ENCODE data around the gene SYNDIG1.

The SYNDIG1 gene

GRCh38 chr20:24694157-24694726 lies 224.8 kb downstream of the SYNDIG1 start:
- no peak for DNase-seq (ENCODE audit: low read depth)

- DNase-seq (ENCODE audit: low read depth) = no peak
Measured at GRCh38 chr20:24694727-24695528, 225.5 kb downstream of the SYNDIG1 start.

DNA sequence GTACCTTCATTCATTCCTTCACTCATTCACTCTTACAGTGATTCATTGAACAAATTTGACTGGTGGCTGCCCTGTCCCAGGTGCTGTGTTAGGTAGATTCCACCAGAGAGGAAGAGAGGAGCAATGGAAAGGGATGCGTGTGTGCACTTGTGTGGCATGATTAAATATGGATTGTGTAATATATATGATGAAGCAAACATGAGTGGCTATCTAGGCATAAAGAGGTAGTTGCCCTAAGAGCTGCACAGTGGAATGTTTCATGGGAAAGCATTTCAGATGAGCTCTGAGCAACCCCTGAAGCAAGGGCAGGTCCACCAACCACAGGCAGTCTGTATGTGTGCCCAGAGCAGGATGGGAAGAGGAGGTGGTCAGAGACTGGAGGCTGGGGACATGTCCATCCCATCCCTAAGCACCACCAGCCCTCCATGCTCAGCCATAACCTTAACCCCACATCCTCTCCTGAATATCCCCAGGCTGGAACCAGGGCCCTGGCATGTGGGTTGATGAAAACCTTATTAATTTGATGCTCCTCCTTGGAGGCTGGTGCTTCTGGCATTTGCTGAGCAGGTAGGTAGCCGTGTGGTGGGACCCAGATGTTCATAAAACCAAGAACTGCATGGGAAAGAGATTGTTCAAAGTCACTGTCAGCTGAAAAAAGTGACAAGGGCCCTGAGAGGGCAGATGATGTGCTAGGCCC lies 226.2 kb downstream of the SYNDIG1 start:
- no peak for DNase-seq (ENCODE audit: low read depth)

- no peak for DNase-seq (ENCODE audit: low read depth)
Measured at GRCh38 chr20:24696396-24696795, 227.0 kb downstream of the SYNDIG1 start.

DNA sequence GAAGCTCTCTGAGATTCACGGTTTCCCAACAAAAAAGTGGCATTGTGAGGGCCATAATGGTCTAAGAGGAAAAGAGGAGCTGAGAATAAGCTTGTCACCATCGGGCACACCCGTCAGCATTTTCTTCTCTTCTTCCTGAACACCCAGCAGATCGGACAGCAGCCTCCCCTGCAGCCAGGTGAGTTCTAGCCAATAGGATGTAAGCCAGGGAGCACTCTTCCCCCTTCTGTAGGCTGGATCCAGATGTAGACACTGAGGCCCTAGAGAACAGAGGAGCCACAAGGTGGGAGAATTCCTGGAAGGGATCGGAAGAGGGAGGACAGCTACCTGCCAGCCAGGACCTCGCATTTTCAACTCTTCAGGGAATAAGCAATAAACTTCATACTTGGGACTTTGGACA lies 228.0 kb downstream of the SYNDIG1 start:
- DNase-seq (ENCODE audit: low read depth) = no peak

GRCh38 chr20:24698189-24698588 lies 228.8 kb downstream of the SYNDIG1 start:
- DNase-seq (ENCODE audit: low read depth) = no peak

- no peak for DNase-seq (ENCODE audit: low read depth)
Measured at GRCh38 chr20:24698706-24699206, 229.3 kb downstream of the SYNDIG1 start.

- DNase-seq (ENCODE audit: low read depth) = no peak
Measured at GRCh38 chr20:24699321-24700165, 230.1 kb downstream of the SYNDIG1 start.

DNA sequence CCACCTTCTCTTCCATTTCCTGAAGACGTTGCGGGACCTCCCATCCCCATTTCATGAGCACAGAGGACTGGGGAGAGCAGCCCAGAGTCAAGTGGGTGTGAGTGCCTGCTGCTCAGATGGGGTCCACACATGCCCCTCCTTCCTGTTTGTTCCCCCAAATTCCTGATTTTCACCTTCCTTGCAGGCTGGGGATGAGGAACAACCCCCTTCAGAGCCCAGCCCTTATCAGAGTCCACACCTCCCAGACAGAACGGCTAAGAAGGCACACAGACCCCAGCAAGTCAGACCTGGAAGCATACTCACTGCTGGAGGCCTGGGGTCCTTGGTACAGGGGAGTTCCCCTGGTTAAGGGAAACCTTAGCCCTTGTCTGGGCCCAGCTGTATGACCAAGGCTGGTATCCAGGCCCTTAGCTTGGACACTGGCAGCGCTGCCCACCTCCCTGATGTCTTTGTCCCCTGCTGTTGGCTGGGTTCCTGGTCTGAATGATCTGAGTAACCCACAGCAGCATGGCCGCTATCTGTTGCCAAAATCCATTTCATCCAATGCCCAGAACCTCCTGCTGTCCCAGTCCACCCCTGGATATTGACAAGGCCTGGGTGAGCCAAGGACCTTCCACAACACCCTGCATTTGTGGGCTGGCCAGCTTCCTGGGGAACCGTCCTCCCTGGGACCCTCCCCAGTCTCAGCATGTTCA lies 230.9 kb downstream of the SYNDIG1 start:
- no peak for DNase-seq (ENCODE audit: low read depth)

- DNase-seq (ENCODE audit: low read depth) = no peak
Measured at GRCh38 chr20:24701027-24701426, 231.6 kb downstream of the SYNDIG1 start.

DNA sequence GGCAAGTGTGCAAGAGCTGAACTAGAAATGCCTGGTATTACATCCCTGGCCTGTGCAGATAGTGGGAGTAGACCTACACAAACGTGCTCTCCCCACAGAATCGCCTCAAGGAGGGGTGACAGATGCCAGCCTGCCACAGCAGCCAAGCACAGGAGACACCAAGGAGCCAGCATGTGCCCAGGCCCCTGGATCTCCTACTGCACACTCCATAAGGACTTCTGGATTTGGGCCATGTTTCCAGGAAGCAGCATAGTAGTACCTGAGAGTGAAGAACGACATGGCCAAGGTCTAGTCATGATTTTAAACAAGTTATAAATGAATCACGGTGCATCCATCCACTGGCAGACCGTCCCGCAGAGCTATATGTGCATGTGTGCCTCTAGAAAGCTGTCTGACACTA lies 232.2 kb downstream of the SYNDIG1 start:
- DNase-seq (ENCODE audit: low read depth) = no peak

GRCh38 chr20:24702501-24703283 lies 233.3 kb downstream of the SYNDIG1 start:
- DNase-seq (ENCODE audit: low read depth) = no peak

- no peak for DNase-seq (ENCODE audit: low read depth)
Measured at GRCh38 chr20:24703284-24703610, 233.8 kb downstream of the SYNDIG1 start.

DNA sequence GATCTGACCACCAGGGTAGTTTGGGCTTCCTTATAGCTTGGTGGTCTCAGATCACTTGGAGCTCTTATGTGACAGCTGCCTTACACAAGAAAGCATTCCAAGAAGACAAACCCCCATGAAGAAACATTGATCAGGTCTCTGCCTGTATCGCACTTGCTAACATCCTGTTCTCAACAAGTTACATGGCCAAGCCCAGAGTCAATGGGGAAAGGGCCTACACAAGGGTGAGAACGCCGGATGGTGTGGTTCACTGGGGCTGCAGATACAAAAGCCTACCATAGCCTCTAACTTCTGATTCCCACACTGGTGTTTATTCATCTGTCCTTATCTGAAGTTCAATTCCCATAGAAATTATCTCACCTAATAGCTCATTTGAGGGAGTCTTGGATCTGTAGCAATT lies 235.5 kb downstream of the SYNDIG1 start:
- no peak for DNase-seq (ENCODE audit: low read depth)

GRCh38 chr20:24705486-24705885 lies 236.1 kb downstream of the SYNDIG1 start:
- no peak for DNase-seq (ENCODE audit: low read depth)

DNA sequence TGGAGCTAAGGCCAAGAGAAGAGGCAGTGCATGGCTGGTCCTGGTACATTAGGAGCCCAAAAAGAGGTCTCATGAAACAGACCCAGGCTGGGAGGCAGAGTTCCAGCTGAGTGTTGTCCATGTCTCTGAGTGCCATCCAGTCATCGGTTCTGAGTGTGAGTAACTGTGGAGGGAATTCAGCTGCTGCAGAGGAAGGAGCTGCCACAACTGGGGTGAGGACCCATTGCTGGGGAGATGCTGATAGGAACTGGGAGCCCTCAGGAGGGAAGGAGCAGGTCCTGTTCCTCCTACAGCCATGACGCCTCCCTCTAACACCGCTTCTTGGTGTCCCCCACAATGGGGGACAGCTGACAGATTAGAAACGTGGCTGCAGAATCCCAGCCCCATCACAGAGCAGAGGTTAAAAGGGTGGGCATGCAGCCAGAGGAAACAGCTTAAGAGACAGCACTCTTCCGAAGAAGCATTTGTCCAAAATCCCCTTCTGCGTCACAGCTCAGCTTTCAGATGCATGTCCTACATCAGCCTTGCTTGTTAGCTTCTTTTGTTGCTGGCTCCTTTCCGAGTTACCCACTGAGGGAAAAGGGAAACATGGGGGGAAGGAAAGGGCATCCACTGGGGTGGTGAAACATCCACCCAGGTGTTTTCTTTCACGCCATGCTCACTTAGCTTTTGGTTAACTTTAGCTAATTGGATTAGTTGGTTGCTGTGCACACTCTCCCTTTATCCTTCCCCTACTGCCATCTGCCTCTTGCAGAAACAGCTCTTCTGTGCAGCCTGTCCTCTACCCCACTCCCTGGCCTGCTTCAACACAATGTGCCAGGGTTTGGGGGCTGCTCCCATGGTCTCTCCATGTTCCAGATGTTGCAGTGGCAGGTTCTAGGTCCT lies 239.2 kb downstream of the SYNDIG1 start:
- no peak for DNase-seq (ENCODE audit: low read depth)
